AG04449 (cell line): ENCODE measurements around the gene NAV2.
A peak's percentile ranks its signal among the peaks of the same experiment; 100 is the strongest.

Experiments used
- CTCF ChIA-PET: fragments of 350-600 bp; formaldehyde crosslinking; extraction: SDS; loops from one replicate; lab custom pipeline; 2021; ENCODE audit warnings: antibody characterized with exemption; lab: Yijun Ruan, JAX
- POLR2A ChIA-PET: fragments of 400-600, 350-600 bp; formaldehyde crosslinking; extraction: SDS; loops from one replicate; lab custom pipeline; 2020; ENCODE audit warnings: antibody characterized with exemption, inconsistent platforms; lab: Yijun Ruan, JAX
- DNase-seq: peaks from one replicate; pipeline ENCODE4 v3.0.0-alpha.2; 2010; ENCODE audit warnings: low read depth, low spot score
- H3K4me3 ChIP-seq: 2 replicates; pipeline ENCODE4 v1.5.1; 2011; ENCODE audit warnings: low read depth, mild to moderate bottlenecking, control low read depth, low read length
- CTCF ChIP-seq: IDR thresholded peaks from one replicate; pipeline ENCODE4 v1.5.1; 2011; ENCODE audit warnings: mild to moderate bottlenecking, moderate library complexity, low read length, control low read depth, inconsistent platforms; ENCODE audit not compliant: insufficient read depth; ENCODE audit errors: missing control alignments

Gene NAV2

GRCh38 chr11:19882356-19882755, 169.7 kb downstream of the NAV2 start:
- DNase-seq = no peak
- TF ChIP-seq CTCF = no peak
- ChIA-PET CTCF (no interaction called here), POLR2A (no interaction called here)
- H3K4me3 ChIP-seq = no peak overlapping the region

- POLR2A ChIA-PET = no interaction called here
- no peak overlapping the region for H3K4me3 ChIP-seq
- CTCF ChIA-PET = interaction anchor here (0.8 to 1.1 kb wide), 3 partner anchors 9 to 323 kb away, joined by 3 to 5 read pairs (median 3); no protein-coding TSS in a partner anchor
- TF ChIP-seq CTCF = no peak
- no peak for DNase-seq
These were observed 173.9 kb downstream of the NAV2 start for GRCh38 chr11:19886498-19886897.

GRCh38 chr11:19887842-19888241, 175.2 kb downstream of the NAV2 start:
- ChIA-PET POLR2A (no interaction called here), CTCF (interaction anchor here (1.0 to 4.0 kb wide), 7 partner anchors 9 to 466 kb away, joined by 3 to 21 read pairs (median 4); no protein-coding TSS in a partner anchor)
- no peak for TF ChIP-seq CTCF
- H3K4me3 ChIP-seq = no peak overlapping the region
- no peak for DNase-seq

- DNase-seq = no peak
- ChIA-PET POLR2A (interaction anchor here (1.4 kb wide), 1 partner anchor 29 kb away, joined by 3 read pairs; no protein-coding TSS in a partner anchor), CTCF (interaction anchor here (0.7 to 4.0 kb wide), 5 partner anchors 11 to 464 kb away, joined by 3 to 21 read pairs (median 4); no protein-coding TSS in a partner anchor)
- no peak for TF ChIP-seq CTCF
- no peak overlapping the region for H3K4me3 ChIP-seq
These were observed 176.9 kb downstream of the NAV2 start for GRCh38 chr11:19889531-19889930.

GRCh38 chr11:19890308-19890707, 177.7 kb downstream of the NAV2 start:
- no peak overlapping the region for H3K4me3 ChIP-seq
- peak; percentile 79 for DNase-seq
- ChIA-PET CTCF (interaction anchor here (0.9 to 4.0 kb wide), 9 partner anchors 10 to 463 kb away, joined by 3 to 21 read pairs (median 6); no protein-coding TSS in a partner anchor), POLR2A (interaction anchor here (1.2 kb wide), 1 partner anchor 294 kb away, joined by 3 read pairs; no protein-coding TSS in a partner anchor)
- TF ChIP-seq CTCF = no peak

- ChIA-PET CTCF (interaction anchor here (0.9 to 4.0 kb wide), 8 partner anchors 9 to 153 kb away, joined by 3 to 21 read pairs (median 5); no protein-coding TSS in a partner anchor), POLR2A (interaction anchor here (0.6 to 1.2 kb wide), 2 partner anchors 289 to 295 kb away, joined by 3 read pairs; no protein-coding TSS in a partner anchor)
- no peak overlapping the region for H3K4me3 ChIP-seq
- DNase-seq = no peak
- TF ChIP-seq CTCF = no peak
These were observed 178.4 kb downstream of the NAV2 start for GRCh38 chr11:19891022-19891421.
